Neural progenitor cell (in vitro differentiated cells): ENCODE data around the gene GDPGP1.
"Not testable (repeated sequence)": the region's sequence is repeated elsewhere in the genome, so short reads cannot be mapped to it uniquely, and the experiment has no call there.

ENCODE experiments used
- CTCF ChIP-seq: fragments of 200-600 bp; sonication (generic); IDR thresholded peaks from 2 replicates; pipeline ENCODE4 v1.5.1; 2017; ENCODE audit warnings: antibody characterized with exemption, mild to moderate bottlenecking
- EZH2 ChIP-seq: fragments of 200-600 bp; sonication (generic); IDR thresholded peaks from 2 replicates; pipeline ENCODE4 v1.6.1; 2017; ENCODE audit warnings: antibody characterized with exemption, mild to moderate bottlenecking, moderate library complexity

GRCh38 chr15:90278467-90278866 is 44.5 kb downstream of the GDPGP1 start:
- not testable (repeated sequence) for TF ChIP-seq CTCF, EZH2
